ENCODE measurements around the gene PMP22.
"Not testable (repeated sequence)": the region's sequence is repeated elsewhere in the genome, so short reads cannot be mapped to it uniquely, and the experiment has no call there.

The PMP22 gene

DNA sequence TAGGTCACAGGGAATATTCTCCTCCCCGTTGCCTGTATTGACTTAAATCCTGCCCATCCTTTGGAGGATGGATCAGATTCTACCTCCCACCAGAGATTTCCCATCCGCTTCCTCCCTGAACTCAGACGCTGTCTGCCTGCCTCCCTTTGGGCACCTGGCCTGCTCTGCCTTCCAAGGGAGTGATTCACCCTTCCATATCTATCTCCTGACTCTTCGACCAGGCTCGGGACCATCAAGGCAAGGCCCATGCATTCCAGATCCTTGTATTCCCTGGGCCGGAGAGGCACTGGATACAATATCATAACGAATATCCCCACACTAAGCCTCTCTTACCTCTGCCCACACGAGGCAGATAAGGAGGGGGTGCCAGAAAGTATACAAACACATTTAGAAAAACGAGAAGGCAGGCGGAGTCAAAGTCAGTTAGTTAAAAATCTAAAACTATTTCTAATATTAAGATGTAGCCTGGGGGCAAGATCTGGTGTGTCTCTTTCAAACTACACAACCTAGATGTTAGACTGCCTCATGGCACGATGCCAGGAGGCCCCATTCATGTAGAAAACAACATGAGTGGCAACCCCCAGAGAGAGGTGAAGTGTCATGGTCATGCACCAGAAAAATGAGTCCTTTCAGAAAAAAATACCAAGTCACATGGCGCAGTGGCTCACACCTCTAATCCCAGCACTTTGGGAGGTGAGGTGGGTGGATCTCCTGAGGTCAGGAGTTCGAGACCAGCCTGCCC lies 9.2 kb downstream of the PMP22 start:
- peak; percentile 84 for DNase-seq (ENCODE audit: low read depth)

DNA sequence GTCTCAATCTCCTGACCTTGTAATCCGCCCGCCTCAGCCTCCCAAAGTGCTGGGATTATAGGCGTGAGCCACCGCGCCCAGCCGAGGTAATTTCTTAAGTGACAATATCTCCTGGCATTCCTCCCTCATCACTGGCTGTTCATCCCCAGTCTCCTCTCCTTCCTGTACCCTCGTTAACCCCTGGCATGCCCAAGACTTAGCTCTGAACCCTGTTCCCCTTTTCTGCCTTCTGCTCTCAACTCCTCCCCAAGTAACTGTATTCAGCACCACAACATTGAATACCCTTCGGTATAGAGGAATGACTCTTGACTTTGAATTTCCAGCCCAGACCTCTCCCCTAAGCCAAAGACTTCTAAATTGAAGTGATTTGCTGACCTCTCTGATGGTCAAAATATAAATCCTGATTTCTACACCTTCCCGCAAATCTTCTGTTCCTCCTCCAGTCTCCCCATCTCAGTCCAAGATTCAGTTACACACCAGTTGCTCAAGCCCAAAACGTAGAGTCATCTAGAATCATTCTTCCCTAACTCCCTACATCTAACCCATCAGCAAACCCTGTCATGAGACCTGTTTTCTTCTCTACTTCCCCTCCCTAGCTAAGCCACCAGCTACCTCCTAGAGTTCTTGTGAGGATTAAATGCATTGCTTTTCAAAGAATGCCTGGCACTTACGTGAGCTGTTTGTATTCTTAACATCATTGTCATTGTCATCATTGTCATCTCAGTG lies 14.8 kb downstream of the PMP22 start:
- no peak for DNase-seq (ENCODE audit: low read depth)

DNA sequence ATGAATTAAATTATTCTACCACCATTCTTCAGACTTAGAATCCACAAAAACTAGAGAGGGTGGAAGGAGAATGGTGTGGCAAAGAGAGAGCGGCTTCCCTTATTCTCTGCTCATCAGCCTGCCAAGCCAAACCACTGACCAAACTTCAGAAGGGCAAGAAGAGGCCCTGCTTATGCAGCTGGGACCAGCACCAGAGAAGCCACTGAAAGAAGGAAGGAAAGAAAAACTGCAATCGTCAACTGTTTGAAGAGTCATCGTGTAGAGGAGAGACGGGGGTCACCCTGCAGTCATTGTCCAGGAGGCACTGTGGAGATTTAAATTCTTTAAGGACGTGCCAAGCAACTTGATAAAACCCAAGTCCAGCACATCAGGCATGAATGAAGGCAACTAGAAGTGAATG lies 15.6 kb downstream of the PMP22 start:
- DNase-seq (ENCODE audit: low read depth): no peak

DNA sequence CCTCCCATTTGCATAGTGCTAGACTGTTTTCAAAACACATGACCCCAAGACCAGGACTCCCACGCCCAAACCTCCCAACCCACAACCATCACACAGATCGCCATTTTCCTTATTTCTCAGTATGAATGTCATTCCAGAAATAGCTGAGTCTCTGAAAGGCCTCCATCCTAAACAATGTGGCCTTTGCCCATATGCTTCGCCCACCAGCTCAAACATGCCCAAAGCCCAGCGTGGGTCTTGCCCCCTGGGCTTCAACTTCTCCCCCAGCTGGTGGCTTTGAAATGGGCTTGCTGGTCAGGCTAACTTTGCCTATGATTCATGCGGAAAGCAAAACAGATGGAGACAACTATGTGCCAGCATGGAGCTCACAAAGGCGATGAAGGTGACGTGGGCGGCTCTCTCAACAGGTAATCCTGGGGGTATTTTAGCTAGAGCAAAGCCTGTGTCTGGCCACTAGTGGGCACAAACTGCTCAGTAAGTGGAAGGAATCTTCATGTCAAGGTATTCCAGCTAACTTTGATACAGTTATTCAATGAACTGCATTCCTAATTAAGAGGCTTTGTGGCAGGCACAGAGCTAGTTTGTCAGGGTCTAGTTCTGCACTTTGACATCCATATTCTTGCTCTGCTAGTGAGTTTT lies 17.1 kb downstream of the PMP22 start:
- no peak for DNase-seq (ENCODE audit: low read depth)

DNA sequence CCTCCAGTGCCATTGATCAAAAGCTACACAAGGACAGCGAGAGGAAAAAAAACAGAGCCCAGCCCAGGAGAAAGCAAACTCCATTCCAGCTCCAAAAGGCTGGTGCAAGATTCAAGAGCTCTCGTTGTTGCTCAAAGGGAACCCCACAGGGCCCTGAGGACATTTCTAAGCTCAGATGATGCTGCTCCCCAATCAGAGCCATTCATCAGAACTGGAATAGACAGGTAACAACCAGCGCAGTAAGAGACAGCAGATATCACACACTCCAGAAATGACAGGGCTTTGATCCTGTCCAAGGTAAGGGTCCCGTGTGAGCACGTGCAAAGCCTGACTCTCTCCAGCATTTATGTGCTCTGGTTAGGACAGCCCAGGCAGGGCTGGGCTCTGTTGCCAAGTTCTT lies 20.1 kb downstream of the PMP22 start:
- no peak for DNase-seq (ENCODE audit: low read depth)

DNA sequence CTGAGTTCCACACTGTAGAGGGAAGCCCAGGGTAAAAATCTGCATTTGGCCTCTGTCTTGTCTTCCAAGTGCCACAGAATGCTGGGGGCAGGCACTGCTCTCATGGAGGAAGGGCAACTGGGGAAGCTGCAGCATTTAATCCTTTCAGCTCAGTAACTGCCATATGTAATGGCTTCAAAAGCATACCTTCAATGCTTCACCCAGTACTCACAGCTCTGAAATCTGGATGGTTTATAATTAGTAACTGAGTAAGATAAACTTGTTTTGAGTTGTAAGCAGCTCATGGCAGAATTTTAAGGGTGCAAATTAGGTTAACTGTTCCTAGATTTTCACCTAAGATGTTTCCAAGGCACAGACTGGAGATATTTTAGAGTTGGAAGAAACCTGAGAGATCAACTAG lies 24.5 kb downstream of the PMP22 start:
- DNase-seq (ENCODE audit: low read depth): no peak

DNA sequence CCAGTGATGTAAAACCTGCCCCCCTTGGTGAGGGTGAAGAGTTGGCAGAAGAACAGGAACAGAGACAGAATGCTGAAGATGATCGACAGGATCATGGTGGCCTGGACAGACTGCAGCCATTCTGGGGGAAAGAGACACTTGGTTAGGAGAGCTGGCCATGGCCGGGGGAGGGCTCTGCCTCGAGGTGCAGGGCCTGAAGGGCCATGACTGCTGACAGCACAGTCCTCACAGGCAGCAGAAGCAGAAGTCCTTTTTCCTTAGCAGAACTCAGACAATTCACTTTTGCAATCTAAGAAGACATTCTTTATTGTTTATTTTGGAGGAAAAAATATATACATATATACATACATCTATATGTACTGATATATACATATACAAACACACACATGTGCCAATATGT lies 25.6 kb downstream of the PMP22 start:
- DNase-seq (ENCODE audit: low read depth): no peak

DNA sequence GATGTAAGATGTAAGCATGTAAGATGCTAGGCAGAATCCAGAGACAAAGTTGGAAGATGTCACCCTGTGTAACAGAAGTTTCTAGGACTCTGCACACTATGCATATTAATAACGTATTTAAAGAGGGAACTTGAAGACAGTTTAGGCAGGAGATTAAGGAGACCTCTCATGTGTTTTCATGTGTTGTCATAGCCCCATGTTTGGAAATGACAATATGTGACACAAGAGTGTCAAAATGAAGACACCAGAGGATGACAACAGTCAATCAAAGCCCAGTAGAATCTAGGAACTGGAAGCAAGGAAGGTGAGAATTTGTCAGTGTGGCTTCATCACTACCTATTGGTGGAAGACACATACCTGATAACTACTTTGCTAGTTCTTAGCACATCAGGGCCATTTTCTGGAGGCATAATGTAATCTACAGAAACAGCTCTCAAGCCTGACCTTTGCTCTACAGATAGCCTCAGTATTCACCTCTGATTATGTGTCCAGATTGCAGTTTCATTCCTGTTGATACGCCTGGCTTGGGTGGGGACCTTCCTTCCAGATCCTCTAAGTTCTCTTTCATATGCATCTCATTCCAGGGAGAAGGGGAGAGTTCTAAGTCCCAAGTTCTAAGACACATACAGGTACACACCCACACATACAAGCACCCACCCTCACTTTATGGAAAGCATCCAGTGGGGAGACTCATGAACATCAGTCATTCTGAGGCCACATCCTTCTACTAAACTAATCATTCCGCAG lies 26.3 kb downstream of the PMP22 start:
- DNase-seq (ENCODE audit: low read depth): no peak

DNA sequence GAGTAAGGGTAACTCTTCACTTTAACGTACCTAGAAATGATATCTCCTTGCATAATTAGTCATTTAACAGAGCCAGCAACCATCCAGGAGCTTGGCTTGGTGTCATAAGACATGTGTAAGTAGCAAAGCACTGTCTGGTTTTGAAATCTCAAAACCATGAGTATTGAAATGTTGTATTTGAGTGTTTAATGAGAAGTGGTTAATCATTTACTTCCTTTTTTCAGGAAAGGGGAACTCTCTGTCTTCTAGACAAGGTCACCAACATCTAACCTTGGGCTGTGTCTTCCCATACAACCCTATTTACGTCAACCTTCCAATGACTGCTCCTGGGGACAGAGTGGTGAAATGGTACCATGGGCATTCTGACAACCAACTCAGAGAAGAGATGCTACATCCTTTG lies 27.1 kb downstream of the PMP22 start:
- DNase-seq (ENCODE audit: low read depth): no peak

DNA sequence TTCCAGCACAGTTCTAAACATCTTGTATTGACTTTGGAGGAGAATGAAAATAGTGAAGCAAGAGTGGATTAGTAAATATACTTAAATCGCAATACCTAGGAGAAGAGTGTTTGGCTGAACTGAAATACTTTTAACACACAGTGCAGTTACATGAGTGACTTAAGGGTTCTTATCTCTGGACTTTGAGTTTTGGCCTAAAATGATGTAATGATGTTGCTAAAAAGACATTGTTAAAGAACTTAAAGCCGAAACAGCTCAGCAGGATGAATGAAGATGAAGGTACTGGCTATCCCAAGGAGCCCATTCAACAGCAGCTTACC lies 28.1 kb downstream of the PMP22 start:
- no peak for DNase-seq (ENCODE audit: low read depth)

DNA sequence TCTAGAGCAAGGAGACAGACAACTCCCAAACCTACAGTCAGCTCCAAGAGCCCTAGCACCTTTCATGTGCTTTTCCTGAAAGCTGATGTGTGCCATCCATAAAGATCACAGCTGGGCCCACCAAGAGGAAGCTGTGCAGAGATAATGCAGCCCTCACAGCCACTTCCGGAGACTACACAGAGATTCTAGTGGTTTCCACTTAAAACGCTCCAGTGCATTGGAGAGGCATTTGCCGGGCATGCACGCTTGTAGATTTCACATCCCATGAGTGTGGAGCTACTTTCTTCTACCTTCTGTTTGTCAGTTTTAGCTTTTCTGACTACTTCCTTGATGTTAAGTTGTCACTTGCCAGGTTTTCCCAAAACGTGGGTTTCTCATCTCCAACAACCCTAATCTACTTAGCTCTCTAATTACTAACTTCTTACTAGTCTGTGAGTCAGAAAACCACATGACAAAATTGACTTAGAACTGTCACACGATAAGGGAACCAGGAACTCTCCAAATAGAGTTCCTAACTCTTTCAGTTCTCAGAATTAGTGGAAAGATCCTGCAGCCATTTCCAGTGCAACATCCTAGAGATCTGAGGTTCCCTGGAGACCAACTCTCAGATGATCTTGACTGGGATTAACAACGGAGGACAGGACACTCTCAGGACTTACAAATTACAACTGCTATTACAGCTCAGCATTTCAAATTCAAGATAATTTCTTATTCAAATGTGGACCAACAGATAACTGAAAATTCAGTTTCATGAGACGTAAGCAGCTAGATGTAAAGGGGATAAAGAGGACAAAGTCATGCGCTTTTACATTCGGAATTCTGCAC lies 28.6 kb downstream of the PMP22 start:
- peak; percentile 18 for DNase-seq (ENCODE audit: low read depth)

DNA sequence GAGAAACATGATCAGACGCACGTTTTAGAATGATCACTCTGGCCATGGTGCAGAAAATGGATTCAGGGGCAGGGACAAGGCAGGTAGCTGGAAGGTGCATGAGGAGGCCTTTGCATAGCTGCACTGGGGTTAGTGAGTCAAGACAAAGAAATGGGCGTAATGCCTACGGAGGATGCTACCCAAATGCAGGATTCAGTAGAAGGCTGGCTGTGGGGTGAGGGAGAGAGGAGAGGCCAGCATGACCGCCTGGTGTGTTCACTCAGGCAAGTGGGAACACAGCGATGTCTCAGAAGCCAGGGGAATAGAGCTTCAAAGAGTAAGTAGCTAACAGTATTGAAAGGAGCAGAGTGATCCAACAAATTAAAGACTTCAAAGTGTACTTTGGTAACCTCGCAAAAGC lies 31.2 kb downstream of the PMP22 start:
- no peak for DNase-seq (ENCODE audit: low read depth)

DNA sequence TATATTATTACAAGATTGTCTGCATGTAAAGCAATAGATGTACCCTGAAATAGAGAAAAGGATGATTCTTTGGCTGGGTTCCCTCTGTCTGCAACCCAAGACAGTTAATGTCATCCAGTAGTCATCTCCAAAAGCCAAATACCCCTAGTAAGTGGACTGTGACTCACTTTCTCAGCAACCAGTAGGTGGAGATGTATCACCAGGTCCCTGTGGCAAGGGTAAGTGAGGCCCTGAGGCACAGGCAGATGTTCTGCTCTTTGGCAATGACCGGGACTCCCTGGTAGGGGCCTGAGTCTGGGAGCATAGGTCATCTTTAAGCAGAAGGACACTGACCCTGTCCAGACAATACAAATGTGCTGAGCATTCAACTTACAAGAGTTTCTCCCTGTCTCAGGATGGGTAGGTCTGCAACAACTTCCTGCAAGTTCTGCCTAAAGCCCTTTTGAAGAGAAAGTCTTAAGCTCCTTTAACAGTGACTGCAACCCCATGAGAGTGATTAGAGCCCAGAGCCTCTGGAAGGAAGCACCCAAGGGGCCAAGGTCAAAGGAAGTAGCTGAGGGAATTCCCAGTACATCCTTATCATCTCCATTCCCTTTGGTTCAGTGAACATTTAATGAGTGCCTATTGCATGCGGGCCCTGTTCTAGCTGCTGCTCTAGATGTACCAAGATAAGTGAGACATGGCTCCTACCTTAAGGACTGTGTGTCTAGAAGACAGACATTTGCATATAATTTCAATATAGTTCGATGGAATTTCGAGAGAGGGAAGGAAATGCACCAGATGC lies 31.9 kb downstream of the PMP22 start:
- peak; percentile 50 for DNase-seq (ENCODE audit: low read depth)

DNA sequence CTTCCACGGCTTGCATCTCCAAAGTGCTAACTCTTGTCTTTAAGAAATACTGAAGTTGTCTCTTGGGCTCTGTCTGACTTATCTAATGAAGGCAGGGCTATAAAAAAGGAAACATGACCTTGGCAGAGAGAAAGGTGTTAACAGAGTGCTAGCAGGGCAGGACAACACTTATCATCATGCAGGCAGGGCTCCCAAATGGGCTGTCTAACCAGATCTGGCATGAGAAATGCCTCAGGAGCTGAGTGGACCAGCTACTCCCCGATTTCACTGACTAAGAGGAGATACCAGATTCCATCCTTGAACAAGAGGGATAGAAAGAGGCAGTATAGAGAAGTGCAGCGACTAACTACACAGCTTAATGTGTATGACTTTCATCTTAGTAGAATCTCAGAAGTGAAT lies 32.6 kb downstream of the PMP22 start:
- peak; percentile 9 for DNase-seq (ENCODE audit: low read depth)

DNA sequence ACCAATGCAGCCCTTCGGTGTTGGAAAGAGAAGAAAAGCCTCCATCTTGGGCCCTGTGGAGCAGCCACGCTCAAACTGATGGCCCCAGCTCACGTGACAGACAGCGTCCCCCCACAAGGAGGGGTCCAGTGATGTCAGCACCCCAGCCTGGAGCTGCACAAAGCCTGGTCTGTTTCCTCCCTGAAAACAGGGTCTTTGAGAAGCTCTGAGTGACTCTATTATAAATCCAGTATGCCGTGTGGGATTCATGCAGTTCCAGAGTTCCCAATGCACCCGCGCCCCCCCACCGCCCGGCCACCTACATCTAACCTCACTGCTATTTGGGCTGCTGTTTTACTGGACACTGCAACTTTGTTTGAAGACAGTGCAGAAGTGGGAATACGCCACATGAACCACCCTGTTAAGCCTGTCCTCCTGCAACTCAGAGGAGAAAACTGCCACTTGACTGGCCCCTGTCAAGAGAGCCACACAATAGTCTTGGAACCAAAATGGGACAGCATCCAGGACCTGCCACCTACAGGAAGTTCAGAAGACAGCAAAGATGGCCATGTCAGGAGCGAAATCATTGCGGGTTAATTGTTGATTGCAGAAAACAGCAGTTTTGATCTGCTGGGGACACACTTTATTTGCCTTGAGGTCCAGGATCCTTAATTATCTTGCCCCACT lies 33.1 kb downstream of the PMP22 start:
- DNase-seq (ENCODE audit: low read depth): no peak

DNA sequence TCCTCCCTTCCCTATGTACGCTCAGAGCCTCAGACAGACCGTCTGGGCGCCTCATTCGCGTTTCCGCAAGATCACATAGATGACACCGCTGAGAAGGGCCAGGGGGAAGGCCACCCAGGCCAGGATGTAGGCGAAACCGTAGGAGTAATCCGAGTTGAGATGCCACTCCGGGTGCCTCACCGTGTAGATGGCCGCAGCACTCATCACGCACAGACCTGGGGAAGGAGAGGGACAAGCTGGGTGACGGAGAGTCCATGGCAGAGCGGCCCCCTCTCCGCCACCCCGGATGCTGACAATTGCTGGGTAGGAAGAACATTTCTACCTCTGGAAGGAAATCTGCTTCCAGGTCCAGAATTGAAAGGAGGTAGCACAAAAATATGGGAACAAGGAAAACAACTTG lies 34.3 kb downstream of the PMP22 start:
- DNase-seq (ENCODE audit: low read depth): no peak

DNA sequence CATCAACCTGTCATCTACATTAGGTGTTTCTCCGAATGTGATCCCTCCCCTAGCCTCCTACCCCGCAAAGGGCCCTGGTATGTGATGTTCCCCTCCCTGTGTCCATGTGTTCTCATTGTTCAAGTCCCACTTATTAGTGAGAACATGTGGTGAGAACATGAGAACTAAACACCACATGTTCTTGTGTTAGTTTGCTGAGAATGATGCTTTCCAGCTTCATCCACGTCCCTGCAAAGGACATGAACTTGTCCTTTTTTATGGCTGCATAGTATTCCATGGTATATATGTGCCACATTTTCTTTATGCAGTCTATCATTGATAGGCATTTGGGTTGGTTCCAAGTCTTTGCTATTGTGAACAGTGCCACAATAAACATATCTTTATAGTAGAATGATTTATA lies 43.3 kb downstream of the PMP22 start:
- not testable (repeated sequence) for DNase-seq (ENCODE audit: low read depth)

DNA sequence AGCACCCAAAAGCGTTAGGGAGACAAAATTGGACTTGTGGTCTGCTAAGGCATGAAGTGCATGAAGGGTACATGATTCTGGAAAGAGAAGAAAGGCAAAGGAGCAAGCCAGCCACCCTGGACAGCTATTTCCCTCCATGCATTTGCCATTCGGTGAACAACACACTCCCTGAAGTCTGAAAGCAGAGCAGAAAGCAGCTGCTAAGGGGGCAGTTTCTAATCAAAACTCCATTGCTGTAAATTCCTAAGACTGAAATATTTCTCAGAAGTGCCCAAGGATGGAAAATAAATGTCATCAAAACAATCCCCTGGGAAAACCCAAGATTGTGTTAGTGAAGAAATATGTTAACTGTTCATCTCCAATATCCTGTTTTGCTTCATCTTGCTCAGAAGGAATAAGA lies 44.3 kb downstream of the PMP22 start:
- no peak for DNase-seq (ENCODE audit: low read depth)

DNA sequence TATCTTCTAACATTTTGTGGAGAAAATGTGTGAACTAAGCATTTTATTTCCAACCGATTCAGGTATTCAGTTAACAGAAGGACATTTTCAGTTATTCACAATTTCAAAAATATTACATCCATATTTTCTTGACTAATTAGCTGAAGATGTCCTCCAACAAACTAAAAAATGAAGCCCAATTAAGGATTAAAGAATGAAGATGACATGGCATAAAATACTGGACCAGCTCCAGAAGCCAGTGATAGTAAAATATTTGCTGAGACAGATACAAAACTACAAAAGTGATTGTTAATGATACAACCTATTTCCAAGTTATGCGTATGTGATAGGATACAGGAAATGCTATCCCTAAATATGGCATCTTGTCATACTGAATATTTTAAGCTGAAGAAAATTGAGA lies 48.6 kb downstream of the PMP22 start:
- no peak for DNase-seq (ENCODE audit: low read depth)

DNA sequence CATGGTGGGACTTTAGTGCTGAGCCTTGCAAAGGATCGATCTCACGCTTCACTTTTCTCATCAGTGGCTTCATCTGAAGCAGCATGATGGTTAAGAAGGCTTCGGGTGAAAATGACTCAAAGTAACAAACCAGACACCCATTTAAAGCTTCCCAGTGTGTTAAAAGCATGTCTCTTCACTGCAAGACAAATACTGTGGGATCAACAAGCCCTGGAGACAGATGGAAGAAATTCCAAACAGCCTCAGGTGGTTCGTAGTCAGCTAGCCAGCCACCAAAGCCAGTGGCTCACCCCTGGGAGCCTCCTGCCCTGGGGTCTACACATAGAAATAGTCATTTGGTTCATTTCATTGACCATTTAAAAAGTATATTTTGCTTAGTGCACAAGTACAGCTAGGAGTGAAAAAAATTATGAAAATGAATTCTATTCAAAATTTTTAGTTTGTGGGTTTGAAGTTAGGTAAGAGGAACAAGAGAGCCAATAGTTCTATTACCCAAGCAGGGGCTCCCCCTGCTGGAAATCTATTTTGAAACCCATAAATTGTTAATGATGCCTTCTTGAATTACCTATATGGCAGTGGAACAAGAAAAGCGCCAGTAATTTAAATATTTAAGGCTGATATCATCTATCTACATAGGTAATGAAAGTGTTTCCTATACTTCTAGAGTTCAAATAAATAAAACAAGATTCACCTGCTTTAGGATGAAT lies 51.6 kb downstream of the PMP22 start:
- DNase-seq (ENCODE audit: low read depth): peak; percentile 20

Data from amniotic epithelial cell (primary cell).